Calu3 (cell line): ENCODE results near the gene RB1. TPM values are rescaled to one million over a fixed set of nuclear protein-coding genes. Genes with fewer than 3 reads are reported as not detected.

Experiments
- BruUV-seq: library from RNA; stranded (reverse); fragments of 400-500 nt; replicated peaks from 2 replicates; lab custom pipeline; 2021; lab: Mats Ljungman, UMichigan
- CTCF ChIA-PET: fragments of 300-600 bp; sonication (Branson Sonifier 250); formaldehyde crosslinking; loops from one replicate; lab custom pipeline; 2022; ENCODE audit warnings: antibody characterized with exemption; lab: Charles Lee
- DNase-seq: peaks from one replicate; pipeline ENCODE4 v3.0.0; 2022
- H3K27ac Mint-ChIP-seq: one replicate; pipeline ENCODE4 v1.8.0; 2022; ENCODE audit warnings: mixed read lengths; ENCODE audit not compliant: unreplicated experiment
- H3K27me3 Mint-ChIP-seq: one replicate; pipeline ENCODE4 v1.8.0; 2022; ENCODE audit warnings: mixed read lengths; ENCODE audit not compliant: unreplicated experiment
- H3K36me3 Mint-ChIP-seq: one replicate; pipeline ENCODE4 v1.8.0; 2022; ENCODE audit warnings: mild to moderate bottlenecking, moderate library complexity, mixed read lengths; ENCODE audit not compliant: insufficient read depth, unreplicated experiment
- H3K4me1 Mint-ChIP-seq: one replicate; pipeline ENCODE4 v1.8.0; 2022; ENCODE audit warnings: mild to moderate bottlenecking, low read depth, mixed read lengths; ENCODE audit not compliant: unreplicated experiment
- H3K4me3 Mint-ChIP-seq: one replicate; pipeline ENCODE4 v1.8.0; 2022; ENCODE audit warnings: mild to moderate bottlenecking, low read depth, moderate library complexity, mixed read lengths; ENCODE audit not compliant: unreplicated experiment
- H3K9me3 Mint-ChIP-seq: one replicate; pipeline ENCODE4 v1.8.0; 2022; ENCODE audit warnings: low read depth, mixed read lengths; ENCODE audit not compliant: unreplicated experiment
- intact Hi-C: fragments of 100-400 bp; cut with micrococcal nuclease; formaldehyde crosslinking; loops from one replicate; pipeline ENCODE4 v1.10.0; 2022; ENCODE audit not compliant: unreplicated experiment
- total RNA-seq: library from RNA; stranded (reverse); gene quantifications from 2 replicates; pipeline ENCODE4 v1.2.3, GENCODE V29; 2022
- TF ChIP-seq, protein P1 (sequence below): fragments of 200-600 bp; IDR thresholded peaks from one replicate; pipeline ENCODE4 v1.8.0; 2022; ENCODE audit warnings: antibody characterized with exemption; ENCODE audit not compliant: unreplicated experiment

The RB1 gene
- total RNA-seq, 1 experiment from 2014 or later, result 38.8 TPM

DNA sequence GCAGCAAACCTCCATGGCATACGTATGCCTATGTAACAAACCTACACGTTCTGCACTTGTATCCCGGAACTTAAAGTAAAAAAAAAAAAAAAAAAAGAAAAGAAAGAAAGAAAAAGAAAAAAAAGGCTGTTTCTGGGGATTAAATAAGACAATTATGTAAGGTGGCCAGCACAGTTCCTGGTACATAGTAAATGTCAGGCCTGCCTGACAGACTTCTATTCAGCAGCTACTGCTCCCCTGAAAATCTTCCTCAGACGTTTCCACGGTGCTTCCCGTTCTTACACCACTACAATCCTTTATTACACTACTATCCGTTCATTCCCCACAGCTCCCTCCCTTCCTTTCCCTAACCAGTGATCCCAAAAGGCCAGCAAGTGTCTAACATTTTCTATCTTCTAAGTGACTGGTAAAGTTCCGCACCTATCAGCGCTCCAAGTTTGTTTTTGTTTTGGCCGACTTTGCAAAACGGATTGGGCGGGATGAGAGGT is 636 bp upstream of the RB1 start:
- Mint-ChIP-seq H3K27me3 (no peaks in the 10 kb centered on the region), H3K4me3 (peak overlapping the region; percentile 91), H3K36me3 (peaks cover 30% of the 10 kb centered on the region), H3K9me3 (no peaks in the 10 kb centered on the region), H3K27ac (peak overlapping the region; percentile 97), H3K4me1 (peaks cover 17% of the 10 kb centered on the region)
- no peak for DNase-seq
- TF ChIP-seq, protein P1, sequence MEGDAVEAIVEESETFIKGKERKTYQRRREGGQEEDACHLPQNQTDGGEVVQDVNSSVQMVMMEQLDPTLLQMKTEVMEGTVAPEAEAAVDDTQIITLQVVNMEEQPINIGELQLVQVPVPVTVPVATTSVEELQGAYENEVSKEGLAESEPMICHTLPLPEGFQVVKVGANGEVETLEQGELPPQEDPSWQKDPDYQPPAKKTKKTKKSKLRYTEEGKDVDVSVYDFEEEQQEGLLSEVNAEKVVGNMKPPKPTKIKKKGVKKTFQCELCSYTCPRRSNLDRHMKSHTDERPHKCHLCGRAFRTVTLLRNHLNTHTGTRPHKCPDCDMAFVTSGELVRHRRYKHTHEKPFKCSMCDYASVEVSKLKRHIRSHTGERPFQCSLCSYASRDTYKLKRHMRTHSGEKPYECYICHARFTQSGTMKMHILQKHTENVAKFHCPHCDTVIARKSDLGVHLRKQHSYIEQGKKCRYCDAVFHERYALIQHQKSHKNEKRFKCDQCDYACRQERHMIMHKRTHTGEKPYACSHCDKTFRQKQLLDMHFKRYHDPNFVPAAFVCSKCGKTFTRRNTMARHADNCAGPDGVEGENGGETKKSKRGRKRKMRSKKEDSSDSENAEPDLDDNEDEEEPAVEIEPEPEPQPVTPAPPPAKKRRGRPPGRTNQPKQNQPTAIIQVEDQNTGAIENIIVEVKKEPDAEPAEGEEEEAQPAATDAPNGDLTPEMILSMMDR, result no peak
- CTCF ChIA-PET, result interaction anchor here (0.7 kb wide), 1 partner anchor 499 kb away, joined by 6 read pairs; no protein-coding TSS in a partner anchor
- intact Hi-C loops, result no loop called here
- TSS peak; percentile 86 for BruUV-seq

DNA sequence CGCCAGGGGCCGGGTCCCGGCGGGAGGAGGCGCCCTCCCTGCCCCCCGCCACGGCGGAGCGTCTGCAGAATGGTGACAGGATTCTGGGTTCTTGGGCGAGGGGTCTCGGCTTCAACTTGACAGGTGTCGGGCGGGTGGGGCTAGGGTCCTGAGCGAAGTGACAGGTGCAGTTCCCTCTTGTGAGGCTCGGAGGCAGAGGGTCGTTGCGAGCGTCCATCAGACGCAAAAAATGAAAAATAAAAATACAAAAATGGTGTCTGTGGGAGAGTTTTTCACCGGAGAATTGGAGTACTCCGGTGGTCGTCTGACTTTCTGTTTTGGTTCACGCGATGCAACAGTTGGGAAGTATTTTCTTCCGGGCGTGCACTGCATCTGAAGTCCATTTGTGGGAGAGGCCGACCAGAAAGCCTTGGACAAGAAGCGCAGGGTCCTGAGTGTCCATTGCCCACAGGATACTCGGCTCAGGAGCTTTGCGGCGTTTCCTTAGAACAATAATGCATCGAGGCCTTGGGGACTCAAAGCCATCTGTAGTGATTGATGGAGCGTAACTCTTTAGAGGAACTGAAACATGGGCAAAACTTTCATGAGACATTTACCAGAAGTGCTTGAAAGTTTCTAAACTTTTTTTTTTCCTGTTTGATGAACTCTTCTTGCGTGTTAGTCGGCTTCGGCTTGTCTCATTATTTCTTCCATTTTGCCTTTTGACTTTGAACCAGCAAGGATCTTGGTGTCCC is 759 bp downstream of the RB1 start:
- CTCF ChIA-PET, result no interaction called here
- peaks cover 30% of the 10 kb centered on the region for H3K36me3 Mint-ChIP-seq
- peaks cover 15% of the 10 kb centered on the region for H3K4me1 Mint-ChIP-seq
- no peaks in the 10 kb centered on the region for H3K9me3 Mint-ChIP-seq
- H3K27ac Mint-ChIP-seq, result peak overlapping the region; percentile 84
- DNase-seq, result peak; percentile 6
- H3K4me3 Mint-ChIP-seq, result peak overlapping the region; percentile 91
- TF ChIP-seq, protein P1, result no peak
- H3K27me3 Mint-ChIP-seq, result no peaks in the 10 kb centered on the region
- no TSS peak for BruUV-seq
- intact Hi-C loops, result no loop called here

DNA sequence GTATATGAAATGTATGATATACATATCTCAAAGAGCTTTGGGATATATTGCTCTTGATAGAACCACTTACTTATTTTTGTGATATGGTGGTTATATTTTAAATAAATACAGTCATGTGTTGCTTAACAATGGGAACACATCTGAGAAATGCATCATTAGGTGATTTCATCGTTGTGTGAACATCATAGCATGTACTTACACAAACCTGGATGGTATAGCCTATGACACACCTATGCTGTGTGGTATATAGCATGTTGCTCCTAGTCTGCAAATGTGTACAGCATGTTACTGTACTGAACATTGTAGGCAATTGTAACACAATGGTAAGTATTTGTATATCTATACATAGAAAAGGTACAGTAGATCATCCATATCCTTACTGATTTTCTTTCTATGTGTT is 7.7 kb downstream of the RB1 start:
- H3K27ac Mint-ChIP-seq, result no peak overlapping the region
- no TSS peak for BruUV-seq
- H3K9me3 Mint-ChIP-seq, result no peaks in the 10 kb centered on the region
- intact Hi-C loops, result no loop called here
- no peak for DNase-seq
- no peak overlapping the region for H3K4me3 Mint-ChIP-seq
- CTCF ChIA-PET, result no interaction called here
- H3K36me3 Mint-ChIP-seq, result no peaks in the 10 kb centered on the region
- H3K4me1 Mint-ChIP-seq, result no peaks in the 10 kb centered on the region
- TF ChIP-seq, protein P1, result no peak
- no peaks in the 10 kb centered on the region for H3K27me3 Mint-ChIP-seq

DNA sequence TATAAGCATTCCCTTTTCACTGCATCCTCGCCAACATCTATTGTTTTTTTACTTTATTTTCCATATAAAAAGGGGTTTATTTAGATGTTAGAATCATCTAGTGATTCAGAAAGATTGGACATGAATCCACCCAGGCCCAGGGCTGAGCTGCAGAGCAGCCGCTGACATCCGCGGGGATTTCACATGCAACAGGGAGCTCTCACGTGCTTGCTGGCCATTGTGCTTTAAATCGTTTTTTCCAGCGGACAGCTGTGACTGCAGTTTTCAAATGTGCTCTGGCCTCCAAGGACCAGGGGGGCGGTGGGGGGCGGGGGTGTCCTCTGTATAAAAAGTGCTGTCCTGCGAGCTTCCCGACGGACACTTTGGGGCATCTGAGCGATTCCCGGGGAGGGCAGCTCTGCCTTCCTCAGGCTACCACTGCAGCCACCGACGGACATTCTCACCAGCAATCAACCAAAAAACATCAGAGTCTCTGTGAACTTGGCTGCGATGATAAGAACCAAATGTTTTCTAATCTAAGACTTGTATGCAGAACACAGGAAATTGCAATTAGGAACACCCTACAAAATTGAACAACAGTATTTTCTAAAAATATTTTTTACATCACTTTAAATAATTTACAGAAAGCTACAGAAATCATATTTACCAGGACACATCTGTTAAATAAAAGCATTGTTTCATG is 12.6 kb downstream of the RB1 start:
- Mint-ChIP-seq H3K9me3 (no peaks in the 10 kb centered on the region), H3K4me1 (no peaks in the 10 kb centered on the region), H3K36me3 (peaks cover 13% of the 10 kb centered on the region), H3K27ac (no peak overlapping the region), H3K4me3 (no peak overlapping the region), H3K27me3 (no peaks in the 10 kb centered on the region)
- no peak for DNase-seq
- TF ChIP-seq, protein P1, result no peak
- CTCF ChIA-PET, result no interaction called here
- intact Hi-C loops, result no loop called here
- no TSS peak for BruUV-seq
